ENCODE measurements around the gene XAB2.

XAB2 gene

GRCh38 chr19:7575434-7576040 is 53.8 kb downstream of the XAB2 start:
- no peak for DNase-seq

- no peak for DNase-seq
Observed at GRCh38 chr19:7570761-7571160, 58.6 kb downstream of the XAB2 start.

Data from NCI-H748 treated with DMSO at 0.1 percent for 48 hours (cell line).